Calu3 (cell line): ENCODE measurements around the gene STAG1. TPM values are rescaled to one million over a fixed set of nuclear protein-coding genes. Genes with fewer than 3 reads are reported as not detected.
"Not testable (repeated sequence)": the region's sequence is repeated elsewhere in the genome, so short reads cannot be mapped to it uniquely, and the experiment has no call there.

ENCODE experiments used
- BruUV-seq: library from RNA; stranded (reverse); fragments of 400-500 nt; replicated peaks from 2 replicates; lab custom pipeline; 2021; lab: Mats Ljungman, UMichigan
- CTCF ChIA-PET: fragments of 300-600 bp; sonication (Branson Sonifier 250); formaldehyde crosslinking; loops from one replicate; lab custom pipeline; 2022; ENCODE audit warnings: antibody characterized with exemption; lab: Charles Lee
- DNase-seq: peaks from one replicate; pipeline ENCODE4 v3.0.0; 2022
- H3K27ac Mint-ChIP-seq: one replicate; pipeline ENCODE4 v1.8.0; 2022; ENCODE audit warnings: mixed read lengths; ENCODE audit not compliant: unreplicated experiment
- H3K27me3 Mint-ChIP-seq: one replicate; pipeline ENCODE4 v1.8.0; 2022; ENCODE audit warnings: mixed read lengths; ENCODE audit not compliant: unreplicated experiment
- H3K36me3 Mint-ChIP-seq: one replicate; pipeline ENCODE4 v1.8.0; 2022; ENCODE audit warnings: mild to moderate bottlenecking, moderate library complexity, mixed read lengths; ENCODE audit not compliant: insufficient read depth, unreplicated experiment
- H3K4me1 Mint-ChIP-seq: one replicate; pipeline ENCODE4 v1.8.0; 2022; ENCODE audit warnings: mild to moderate bottlenecking, low read depth, mixed read lengths; ENCODE audit not compliant: unreplicated experiment
- H3K4me3 Mint-ChIP-seq: one replicate; pipeline ENCODE4 v1.8.0; 2022; ENCODE audit warnings: mild to moderate bottlenecking, low read depth, moderate library complexity, mixed read lengths; ENCODE audit not compliant: unreplicated experiment
- H3K9me3 Mint-ChIP-seq: one replicate; pipeline ENCODE4 v1.8.0; 2022; ENCODE audit warnings: low read depth, mixed read lengths; ENCODE audit not compliant: unreplicated experiment
- intact Hi-C: fragments of 100-400 bp; cut with micrococcal nuclease; formaldehyde crosslinking; loops from one replicate; pipeline ENCODE4 v1.10.0; 2022; ENCODE audit not compliant: unreplicated experiment
- total RNA-seq: library from RNA; stranded (reverse); gene quantifications from 2 replicates; pipeline ENCODE4 v1.2.3, GENCODE V29; 2022
- TF ChIP-seq, protein P1 (sequence below): fragments of 200-600 bp; IDR thresholded peaks from one replicate; pipeline ENCODE4 v1.8.0; 2022; ENCODE audit warnings: antibody characterized with exemption; ENCODE audit not compliant: unreplicated experiment

The STAG1 gene
- total RNA-seq, 1 experiment from 2014 or later: 39.3 TPM

GRCh38 chr3:136612512-136612911, 139.7 kb downstream of the STAG1 start:
- Mint-ChIP-seq H3K27ac (no peak overlapping the region), H3K27me3 (no peaks in the 10 kb centered on the region), H3K36me3 (no peaks in the 10 kb centered on the region), H3K4me3 (no peak overlapping the region), H3K4me1 (peaks cover 5% of the 10 kb centered on the region), H3K9me3 (no peaks in the 10 kb centered on the region)
- TF ChIP-seq, protein P1, sequence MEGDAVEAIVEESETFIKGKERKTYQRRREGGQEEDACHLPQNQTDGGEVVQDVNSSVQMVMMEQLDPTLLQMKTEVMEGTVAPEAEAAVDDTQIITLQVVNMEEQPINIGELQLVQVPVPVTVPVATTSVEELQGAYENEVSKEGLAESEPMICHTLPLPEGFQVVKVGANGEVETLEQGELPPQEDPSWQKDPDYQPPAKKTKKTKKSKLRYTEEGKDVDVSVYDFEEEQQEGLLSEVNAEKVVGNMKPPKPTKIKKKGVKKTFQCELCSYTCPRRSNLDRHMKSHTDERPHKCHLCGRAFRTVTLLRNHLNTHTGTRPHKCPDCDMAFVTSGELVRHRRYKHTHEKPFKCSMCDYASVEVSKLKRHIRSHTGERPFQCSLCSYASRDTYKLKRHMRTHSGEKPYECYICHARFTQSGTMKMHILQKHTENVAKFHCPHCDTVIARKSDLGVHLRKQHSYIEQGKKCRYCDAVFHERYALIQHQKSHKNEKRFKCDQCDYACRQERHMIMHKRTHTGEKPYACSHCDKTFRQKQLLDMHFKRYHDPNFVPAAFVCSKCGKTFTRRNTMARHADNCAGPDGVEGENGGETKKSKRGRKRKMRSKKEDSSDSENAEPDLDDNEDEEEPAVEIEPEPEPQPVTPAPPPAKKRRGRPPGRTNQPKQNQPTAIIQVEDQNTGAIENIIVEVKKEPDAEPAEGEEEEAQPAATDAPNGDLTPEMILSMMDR: no peak
- intact Hi-C loops: no loop called here
- no TSS peak for BruUV-seq
- CTCF ChIA-PET: interaction anchor here (0.6 kb wide), 1 partner anchor 112 kb away, joined by 5 read pairs; no protein-coding TSS in a partner anchor
- DNase-seq: no peak

GRCh38 chr3:136606990-136607389, 145.2 kb downstream of the STAG1 start:
- DNase-seq: no peak
- TF ChIP-seq, protein P1: no peak
- H3K9me3 Mint-ChIP-seq: peaks cover 2% of the 10 kb centered on the region
- no peak overlapping the region for H3K4me3 Mint-ChIP-seq
- CTCF ChIA-PET: interaction anchor here (0.6 kb wide), 1 partner anchor 70 kb away, joined by 4 read pairs; no protein-coding TSS in a partner anchor
- H3K36me3 Mint-ChIP-seq: no peaks in the 10 kb centered on the region
- no peaks in the 10 kb centered on the region for H3K27me3 Mint-ChIP-seq
- no TSS peak for BruUV-seq
- no peak overlapping the region for H3K27ac Mint-ChIP-seq
- H3K4me1 Mint-ChIP-seq: peaks cover 14% of the 10 kb centered on the region
- intact Hi-C loops: no loop called here

DNA sequence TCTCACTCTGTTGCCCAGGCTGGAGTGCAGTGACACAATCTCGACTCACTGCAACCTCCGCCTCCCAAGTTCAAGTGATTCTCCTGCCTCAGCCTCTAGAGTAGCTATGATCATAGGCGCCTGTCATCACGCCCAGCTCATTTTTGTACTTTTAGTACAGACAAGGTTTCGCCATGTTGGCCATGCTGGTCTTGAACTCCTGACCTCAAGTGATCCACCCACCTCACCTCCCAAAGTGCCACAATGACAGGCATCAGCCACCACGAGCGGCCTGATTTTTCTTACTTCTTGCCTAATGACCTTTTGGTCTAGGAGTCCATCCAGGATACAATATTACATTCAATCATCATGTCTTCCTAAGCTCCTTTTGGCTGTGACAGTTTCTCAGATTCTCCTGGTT, 146.0 kb downstream of the STAG1 start:
- H3K27ac Mint-ChIP-seq, BruUV-seq, H3K9me3 Mint-ChIP-seq, H3K4me3 Mint-ChIP-seq, DNase-seq, intact Hi-C loops, H3K36me3 Mint-ChIP-seq, H3K27me3 Mint-ChIP-seq: not testable (repeated sequence)
- H3K4me1 Mint-ChIP-seq: peaks cover 14% of the 10 kb centered on the region
- CTCF ChIA-PET: interaction anchor here (0.7 kb wide), 2 partner anchors 9 to 168 kb away, joined by 5 to 6 read pairs; no protein-coding TSS in a partner anchor

- intact Hi-C loops: no loop called here
- peak overlapping the region; percentile 0 for H3K27ac Mint-ChIP-seq
- DNase-seq: no peak
- peaks cover 2% of the 10 kb centered on the region for H3K9me3 Mint-ChIP-seq
- BruUV-seq: no TSS peak
- H3K4me1 Mint-ChIP-seq: peaks cover 14% of the 10 kb centered on the region
- no peaks in the 10 kb centered on the region for H3K27me3 Mint-ChIP-seq
- no peaks in the 10 kb centered on the region for H3K36me3 Mint-ChIP-seq
- CTCF ChIA-PET: no interaction called here
- H3K4me3 Mint-ChIP-seq: no peak overlapping the region
- TF ChIP-seq, protein P1: no peak
Measured at GRCh38 chr3:136604961-136605360, 147.2 kb downstream of the STAG1 start.

- TF ChIP-seq, protein P1: no peak
- H3K27me3 Mint-ChIP-seq: no peaks in the 10 kb centered on the region
- BruUV-seq: TSS peak; percentile 35
- peaks cover 2% of the 10 kb centered on the region for H3K9me3 Mint-ChIP-seq
- no peaks in the 10 kb centered on the region for H3K36me3 Mint-ChIP-seq
- no peak overlapping the region for H3K4me3 Mint-ChIP-seq
- peaks cover 14% of the 10 kb centered on the region for H3K4me1 Mint-ChIP-seq
- DNase-seq: no peak
- CTCF ChIA-PET: interaction anchor here (0.5 kb wide), 1 partner anchor 92 kb away, joined by 4 read pairs; no protein-coding TSS in a partner anchor
- H3K27ac Mint-ChIP-seq: no peak overlapping the region
- intact Hi-C loops: no loop called here
Measured at GRCh38 chr3:136602818-136603217, 149.4 kb downstream of the STAG1 start.
